ENCODE measurements around the gene MACC1.
"Not testable (repeated sequence)": the region's sequence is repeated elsewhere in the genome, so short reads cannot be mapped to it uniquely, and the experiment has no call there.

Gene MACC1

GRCh38 chr7:20190560-20191390 lies 26.4 kb downstream of the MACC1 start:
- Histone ChIP-seq H3K36me3 (replicated peaks) (no peaks in the 10 kb centered on the region), H3K27ac (no peak overlapping the region), H3K27me3 (replicated peaks) (no peaks in the 10 kb centered on the region), H3K4me3 (ENCODE audit: low read depth, low read length) (no peak overlapping the region)
- DNase-seq, result no peak
- in situ Hi-C loops (cut with HindIII; ENCODE audit: low pct_ligation_motif_present, low sequenced_read_pairs), result no loop called here
- no peak for TF ChIP-seq CTCF (IDR thresholded peaks at IDR 0.05; ENCODE audit: low read depth, low read length, missing control alignments)

- no peak for DNase-seq
- in situ Hi-C loops (cut with HindIII; ENCODE audit: low pct_ligation_motif_present, low sequenced_read_pairs), result no loop called here
- no peak overlapping the region for H3K27ac ChIP-seq
- no peak for TF ChIP-seq CTCF (IDR thresholded peaks at IDR 0.05; ENCODE audit: low read depth, low read length, missing control alignments)
- H3K4me3 ChIP-seq (ENCODE audit: low read depth, low read length), result no peak overlapping the region
- H3K36me3 ChIP-seq (replicated peaks), result no peaks in the 10 kb centered on the region
- no peaks in the 10 kb centered on the region for H3K27me3 ChIP-seq (replicated peaks)
These were observed 27.3 kb downstream of the MACC1 start for GRCh38 chr7:20189852-20190251.

DNA sequence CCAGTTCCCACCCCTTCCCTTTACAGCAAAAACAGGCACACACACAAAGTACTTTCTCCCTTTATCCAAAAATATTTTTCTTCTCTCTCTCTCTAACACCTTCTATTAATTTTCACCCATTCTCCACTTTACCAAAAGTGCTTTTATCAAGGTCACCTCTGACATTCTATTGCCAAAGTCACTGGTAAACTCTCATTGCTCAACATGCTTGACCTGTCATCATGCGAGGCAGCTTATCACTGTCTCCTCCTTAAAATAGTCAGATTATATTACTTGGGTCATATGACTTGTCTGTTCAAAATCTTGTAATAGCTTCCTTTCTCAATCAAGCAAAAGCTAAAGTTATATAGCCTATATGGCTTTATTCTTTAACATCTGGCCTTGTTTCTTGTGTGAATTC lies 28.6 kb downstream of the MACC1 start:
- no peak for TF ChIP-seq CTCF (IDR thresholded peaks at IDR 0.05; ENCODE audit: low read depth, low read length, missing control alignments)
- DNase-seq, result no peak
- in situ Hi-C loops (cut with HindIII; ENCODE audit: low pct_ligation_motif_present, low sequenced_read_pairs), result no loop called here
- Histone ChIP-seq H3K36me3 (replicated peaks) (no peaks in the 10 kb centered on the region), H3K27ac (no peak overlapping the region), H3K4me3 (ENCODE audit: low read depth, low read length) (no peak overlapping the region), H3K27me3 (replicated peaks) (no peaks in the 10 kb centered on the region)

DNA sequence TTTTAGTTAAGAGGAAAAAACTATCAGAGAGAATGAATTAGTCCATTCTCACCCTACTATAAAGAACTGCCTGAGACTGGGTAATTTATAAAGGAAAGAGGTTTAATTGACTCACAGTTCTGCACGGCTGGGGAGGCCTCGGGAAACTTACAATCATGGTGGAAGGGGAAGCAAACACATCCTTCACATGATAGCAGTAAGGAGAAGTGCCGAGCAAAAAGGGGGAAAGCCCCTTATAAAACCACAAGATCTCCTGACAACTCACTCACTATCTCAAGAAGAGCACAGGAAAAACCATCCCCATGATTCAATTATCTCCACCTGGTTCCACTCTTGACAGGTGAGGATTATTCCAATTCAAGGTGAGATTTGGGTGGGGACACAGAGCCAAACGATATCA lies 29.3 kb downstream of the MACC1 start:
- H3K4me3 ChIP-seq (ENCODE audit: low read depth, low read length); H3K27ac ChIP-seq; DNase-seq; in situ Hi-C loops (cut with HindIII; ENCODE audit: low pct_ligation_motif_present, low sequenced_read_pairs); H3K36me3 ChIP-seq (replicated peaks); H3K27me3 ChIP-seq (replicated peaks): not testable (repeated sequence)

GRCh38 chr7:20185988-20186387 lies 31.2 kb downstream of the MACC1 start:
- Histone ChIP-seq H3K27me3 (replicated peaks) (no peaks in the 10 kb centered on the region), H3K36me3 (replicated peaks) (no peaks in the 10 kb centered on the region), H3K27ac (no peak overlapping the region), H3K4me3 (ENCODE audit: low read depth, low read length) (no peak overlapping the region)
- DNase-seq, result no peak
- in situ Hi-C loops (cut with HindIII; ENCODE audit: low pct_ligation_motif_present, low sequenced_read_pairs), result no loop called here
- no peak for TF ChIP-seq CTCF (IDR thresholded peaks at IDR 0.05; ENCODE audit: low read depth, low read length, missing control alignments)

- in situ Hi-C loops (cut with HindIII; ENCODE audit: low pct_ligation_motif_present, low sequenced_read_pairs), result no loop called here
- H3K27me3 ChIP-seq (replicated peaks), result no peaks in the 10 kb centered on the region
- no peaks in the 10 kb centered on the region for H3K36me3 ChIP-seq (replicated peaks)
- H3K4me3 ChIP-seq (ENCODE audit: low read depth, low read length), result no peak overlapping the region
- TF ChIP-seq CTCF (IDR thresholded peaks at IDR 0.05; ENCODE audit: low read depth, low read length, missing control alignments), result no peak
- DNase-seq, result no peak
- H3K27ac ChIP-seq, result no peak overlapping the region
These were observed 34.1 kb downstream of the MACC1 start for GRCh38 chr7:20183086-20183485.
